AG09319 (cell line): ENCODE data around the gene C1GALT1.
"Not testable (repeated sequence)": the region's sequence is repeated elsewhere in the genome, so short reads cannot be mapped to it uniquely, and the experiment has no call there.

Experiments
- DNase-seq: peaks from one replicate; pipeline ENCODE4 v3.0.0-alpha.2; 2010; ENCODE audit warnings: low read depth; ENCODE audit errors: extremely low read depth
- CTCF ChIP-seq: IDR thresholded peaks from 2 replicates; pipeline ENCODE4 v1.5.1; 2011; ENCODE audit warnings: low read depth, mild to moderate bottlenecking, inconsistent platforms, low read length, moderate library complexity

C1GALT1 gene

GRCh38 chr7:7231865-7232264 is 49.5 kb downstream of the C1GALT1 start:
- no peak for DNase-seq
- TF ChIP-seq CTCF: no peak

DNA sequence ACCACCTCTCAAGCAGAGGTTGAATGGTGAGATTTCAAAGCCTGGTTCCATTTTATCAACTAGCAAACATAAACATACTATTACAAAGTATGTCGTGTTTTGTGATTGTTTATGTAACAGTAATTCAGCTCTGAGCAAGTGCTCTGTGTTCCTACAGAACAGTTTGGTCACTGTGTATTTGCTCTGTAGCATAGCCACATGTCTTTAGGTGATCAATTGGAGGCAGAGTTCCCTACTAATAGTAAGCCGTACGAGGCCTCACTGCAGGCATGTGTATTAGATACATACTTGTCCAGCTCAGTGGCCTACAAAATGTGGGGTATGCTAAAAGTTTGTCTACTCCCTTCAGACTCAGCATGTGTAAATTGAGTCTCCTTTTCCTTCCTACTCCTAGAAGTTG is 53.0 kb downstream of the C1GALT1 start:
- no peak for DNase-seq
- TF ChIP-seq CTCF: no peak

DNA sequence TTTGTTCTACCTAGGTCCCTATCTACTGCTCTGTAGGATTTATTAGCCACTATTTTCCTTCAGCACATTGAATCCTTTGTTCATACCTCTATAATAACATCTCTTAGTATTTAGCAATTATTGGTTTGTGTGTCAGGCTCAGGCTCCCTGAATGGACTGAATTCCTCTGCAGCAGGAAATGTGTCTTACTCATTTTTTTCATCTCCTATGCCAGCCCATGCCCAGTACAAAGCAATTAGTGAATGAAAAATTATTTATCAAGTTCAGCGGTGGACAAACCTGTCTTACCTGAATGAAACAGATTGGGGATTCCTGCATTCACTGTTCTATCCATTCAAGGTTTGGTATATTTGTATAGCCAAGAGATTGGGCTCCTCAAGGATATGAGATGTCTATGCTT is 53.7 kb downstream of the C1GALT1 start:
- no peak for TF ChIP-seq CTCF

DNA sequence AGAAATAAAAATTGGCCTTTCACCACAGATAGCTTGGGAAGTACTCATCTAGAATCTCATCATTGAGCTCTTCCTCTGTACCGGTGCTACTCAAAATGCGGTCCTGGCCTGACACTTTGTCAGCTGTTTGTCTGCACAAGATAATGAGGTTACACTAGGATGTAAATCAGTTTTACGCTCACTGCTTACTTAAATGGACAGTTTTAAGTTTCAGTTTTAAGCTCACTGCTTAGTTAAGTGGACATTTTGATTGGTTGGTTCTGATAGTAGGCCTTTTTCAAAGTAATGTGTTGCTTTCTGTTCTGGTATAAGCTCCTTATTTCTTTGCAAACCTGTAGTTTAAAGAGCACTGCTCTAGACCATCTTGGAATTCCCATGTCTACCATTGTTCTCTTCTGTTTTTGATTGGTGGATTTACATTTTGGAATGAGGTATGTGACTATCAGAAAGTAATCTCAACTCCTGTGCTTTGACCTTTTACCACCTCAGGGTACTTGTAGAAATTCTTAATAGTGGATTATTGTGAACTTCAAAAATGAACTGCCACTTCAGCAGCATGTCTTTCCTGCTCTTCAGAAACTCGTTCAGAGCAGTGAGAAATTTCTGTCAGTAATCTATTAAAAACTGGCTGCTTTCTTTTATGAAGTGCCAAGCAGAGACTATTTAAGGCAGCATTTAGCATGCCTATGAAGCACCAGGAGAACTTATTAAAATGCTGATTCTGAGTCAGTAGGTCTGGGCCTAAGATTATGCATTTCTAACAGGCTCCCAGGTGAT is 55.0 kb downstream of the C1GALT1 start:
- no peak for TF ChIP-seq CTCF
- DNase-seq: no peak

More for the DNA sequence above, 53.7 kb downstream of the C1GALT1 start:
- no peak for DNase-seq

DNA sequence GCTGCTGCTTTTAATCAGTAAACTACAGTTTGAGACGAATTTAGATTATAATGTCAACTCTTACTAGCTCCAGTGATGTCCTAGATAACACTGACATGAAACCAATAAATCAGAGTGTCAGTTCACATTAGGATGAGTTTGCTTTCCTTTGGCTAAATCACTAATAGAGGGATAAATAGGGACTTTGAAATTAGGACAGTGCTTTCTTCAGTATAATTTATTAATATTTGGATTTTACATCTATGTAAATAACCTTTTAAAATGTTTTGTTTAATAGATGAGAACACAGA is 55.6 kb downstream of the C1GALT1 start:
- no peak for TF ChIP-seq CTCF
- no peak for DNase-seq

- DNase-seq: no peak
- no peak for TF ChIP-seq CTCF
Measured at GRCh38 chr7:7239346-7239745, 57.0 kb downstream of the C1GALT1 start.

- TF ChIP-seq CTCF: no peak
- DNase-seq: no peak
Measured at GRCh38 chr7:7242899-7243298, 60.6 kb downstream of the C1GALT1 start.

DNA sequence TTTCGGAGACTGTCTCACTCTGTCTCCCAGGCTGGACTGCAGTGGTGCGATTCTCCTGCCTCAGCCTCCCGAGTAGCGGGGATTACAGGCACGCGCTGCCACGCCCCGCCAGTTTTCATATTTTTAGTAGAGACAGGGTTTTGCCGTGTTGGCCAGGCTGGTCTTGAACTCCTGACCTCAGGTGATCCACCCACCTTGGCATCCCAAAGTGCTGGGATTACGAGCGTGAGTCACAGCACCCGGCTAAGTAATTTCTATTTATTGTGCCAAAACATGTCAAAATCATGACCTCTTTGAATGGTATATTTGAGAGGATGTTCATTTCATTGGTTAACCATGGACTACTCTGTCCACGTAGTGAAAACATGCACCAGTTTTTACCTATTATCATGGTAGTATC is 62.9 kb downstream of the C1GALT1 start:
- not testable (repeated sequence) for DNase-seq
